Cardiac fibroblast (primary cell): Measurements from ENCODE around the gene TTC12.
A peak's percentile ranks its signal among the peaks of the same experiment; 100 is the strongest.

Source experiments
- DNase-seq, 2 donors: peaks; one replicate each; pipeline versions ENCODE4 v3.0.0 to v3.0.0-alpha.2; 2010; ENCODE audit warnings: low read depth in 2 of 2
- H3K4me3 ChIP-seq, 2 donors: replicated peaks in 1 of 2; 1 replicate in 1 of 2; 2 replicates in 1 of 2; pipeline ENCODE4 v1.5.1; 2011; ENCODE audit warnings: low read depth in 2 of 2, low read length in 2 of 2, mild to moderate bottlenecking in 2 of 2, moderate library complexity in 1 of 2
- TF ChIP-seq, protein P1 (sequence below): IDR thresholded peaks from one replicate; pipeline ENCODE4 v1.5.1; 2011; ENCODE audit warnings: low read depth, mild to moderate bottlenecking, low read length, inconsistent platforms

TTC12 gene

DNA sequence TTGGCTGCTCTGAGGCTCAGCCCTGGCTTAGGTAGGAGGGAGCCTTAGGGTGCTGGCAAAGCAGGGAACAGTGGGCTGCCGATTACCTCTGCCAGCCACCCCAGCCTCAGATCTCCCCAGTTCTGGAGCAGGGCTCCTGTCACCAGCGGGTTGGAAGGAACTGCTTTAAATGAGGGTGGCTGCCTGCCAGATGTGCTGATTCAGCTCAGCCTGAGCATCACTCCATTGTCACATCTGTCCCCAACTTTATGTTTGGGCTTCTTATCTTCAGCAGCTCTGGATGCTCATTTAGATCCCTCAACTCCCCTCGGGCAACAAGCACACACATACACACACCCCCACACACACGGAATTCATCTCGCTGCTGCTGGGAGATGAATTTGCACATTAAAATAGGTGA, 56.3 kb downstream of the TTC12 start:
- H3K4me3 ChIP-seq, result no peak overlapping the region
- no peak for DNase-seq
- TF ChIP-seq, protein P1, sequence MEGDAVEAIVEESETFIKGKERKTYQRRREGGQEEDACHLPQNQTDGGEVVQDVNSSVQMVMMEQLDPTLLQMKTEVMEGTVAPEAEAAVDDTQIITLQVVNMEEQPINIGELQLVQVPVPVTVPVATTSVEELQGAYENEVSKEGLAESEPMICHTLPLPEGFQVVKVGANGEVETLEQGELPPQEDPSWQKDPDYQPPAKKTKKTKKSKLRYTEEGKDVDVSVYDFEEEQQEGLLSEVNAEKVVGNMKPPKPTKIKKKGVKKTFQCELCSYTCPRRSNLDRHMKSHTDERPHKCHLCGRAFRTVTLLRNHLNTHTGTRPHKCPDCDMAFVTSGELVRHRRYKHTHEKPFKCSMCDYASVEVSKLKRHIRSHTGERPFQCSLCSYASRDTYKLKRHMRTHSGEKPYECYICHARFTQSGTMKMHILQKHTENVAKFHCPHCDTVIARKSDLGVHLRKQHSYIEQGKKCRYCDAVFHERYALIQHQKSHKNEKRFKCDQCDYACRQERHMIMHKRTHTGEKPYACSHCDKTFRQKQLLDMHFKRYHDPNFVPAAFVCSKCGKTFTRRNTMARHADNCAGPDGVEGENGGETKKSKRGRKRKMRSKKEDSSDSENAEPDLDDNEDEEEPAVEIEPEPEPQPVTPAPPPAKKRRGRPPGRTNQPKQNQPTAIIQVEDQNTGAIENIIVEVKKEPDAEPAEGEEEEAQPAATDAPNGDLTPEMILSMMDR, result no peak

DNA sequence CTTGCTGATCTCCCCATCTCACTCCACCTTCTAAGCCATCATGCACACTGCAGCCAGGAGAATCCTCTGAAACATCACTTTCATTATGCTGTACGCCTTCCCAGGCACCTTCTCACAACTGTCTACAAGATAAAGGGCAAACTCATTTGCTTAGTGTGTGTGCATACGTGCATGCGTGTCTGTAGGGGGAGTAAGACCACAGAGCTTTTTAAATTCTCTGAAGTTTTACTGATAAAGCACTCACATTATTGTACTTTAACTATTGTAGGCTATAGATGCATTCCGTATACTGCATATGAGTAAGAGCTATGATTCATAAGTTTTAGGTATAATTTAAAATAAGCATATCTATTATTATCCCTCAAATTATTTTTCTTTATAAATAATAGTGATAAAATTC, 57.9 kb downstream of the TTC12 start:
- no peak for DNase-seq
- no peak overlapping the region for H3K4me3 ChIP-seq
- TF ChIP-seq, protein P1, result no peak

DNA sequence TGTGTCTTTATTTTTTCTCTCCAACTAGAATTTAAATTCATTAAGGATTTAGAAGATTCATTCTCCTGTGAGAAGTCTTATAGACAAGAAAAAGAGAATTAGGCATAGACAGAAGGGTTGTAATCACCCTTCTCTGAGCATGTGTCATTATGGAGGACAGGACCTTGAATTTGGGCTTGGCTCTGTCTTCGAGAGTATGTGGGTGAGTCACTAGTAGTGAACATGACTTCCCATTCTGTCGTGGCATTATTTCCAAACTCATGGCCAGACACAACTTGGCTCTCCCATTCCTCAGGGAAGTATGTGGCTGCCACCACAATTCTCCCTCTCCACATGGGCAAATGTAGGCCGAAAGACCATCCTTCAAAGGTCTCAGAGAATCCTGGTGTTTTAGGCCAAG, 58.9 kb downstream of the TTC12 start:
- peak; percentile 22 to 79 for DNase-seq
- TF ChIP-seq, protein P1, result no peak
- H3K4me3 ChIP-seq, result no peak overlapping the region

DNA sequence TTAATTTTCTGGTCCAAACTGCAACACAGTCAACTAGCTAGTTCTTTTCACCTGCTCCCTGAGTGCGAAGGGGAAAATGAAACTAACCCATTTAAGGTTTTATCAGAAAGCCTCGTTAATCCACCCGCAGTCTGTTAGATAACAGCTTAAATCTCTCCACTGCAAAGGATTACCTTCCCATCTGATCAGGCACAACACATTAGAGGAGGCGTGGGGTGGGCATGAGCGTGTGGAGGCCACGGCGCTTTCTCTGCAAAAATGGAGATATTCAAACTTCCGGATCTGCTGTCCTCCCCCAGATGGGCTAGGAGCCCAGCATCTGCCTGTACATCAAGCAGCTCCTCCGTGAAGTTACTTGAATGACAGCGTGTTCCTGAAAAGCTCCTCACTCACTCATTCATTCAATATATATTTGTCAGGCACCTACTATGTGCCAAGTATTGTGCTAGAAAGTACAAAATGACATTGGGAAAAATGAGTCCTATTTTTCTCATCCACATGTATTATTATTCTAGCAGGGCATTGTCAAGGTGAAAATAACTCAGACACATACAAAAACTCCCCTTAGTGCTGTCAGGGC, 59.7 kb downstream of the TTC12 start:
- H3K4me3 ChIP-seq, result no peak overlapping the region
- no peak for DNase-seq
- TF ChIP-seq, protein P1, result no peak

DNA sequence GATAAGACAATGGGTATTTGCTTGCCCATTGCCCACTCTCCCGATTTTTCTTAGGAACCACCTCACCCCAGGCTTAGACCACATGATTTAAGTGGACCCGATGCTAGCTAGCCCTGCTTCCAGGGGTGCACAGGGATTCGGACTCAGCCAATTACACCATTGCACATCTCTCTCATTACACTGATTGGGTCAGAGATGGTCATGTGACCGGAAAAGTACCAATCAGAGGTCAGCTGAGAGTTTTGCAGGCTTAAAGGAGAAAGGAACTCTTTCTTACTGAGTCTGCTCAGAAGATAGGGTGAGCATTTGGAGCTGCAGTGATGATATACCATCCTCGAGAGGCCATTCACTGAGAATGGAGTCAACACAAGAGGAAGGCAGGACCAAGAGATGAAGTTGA, 61.0 kb downstream of the TTC12 start:
- TF ChIP-seq, protein P1, result no peak
- no peak for DNase-seq
- H3K4me3 ChIP-seq, result no peak overlapping the region

DNA sequence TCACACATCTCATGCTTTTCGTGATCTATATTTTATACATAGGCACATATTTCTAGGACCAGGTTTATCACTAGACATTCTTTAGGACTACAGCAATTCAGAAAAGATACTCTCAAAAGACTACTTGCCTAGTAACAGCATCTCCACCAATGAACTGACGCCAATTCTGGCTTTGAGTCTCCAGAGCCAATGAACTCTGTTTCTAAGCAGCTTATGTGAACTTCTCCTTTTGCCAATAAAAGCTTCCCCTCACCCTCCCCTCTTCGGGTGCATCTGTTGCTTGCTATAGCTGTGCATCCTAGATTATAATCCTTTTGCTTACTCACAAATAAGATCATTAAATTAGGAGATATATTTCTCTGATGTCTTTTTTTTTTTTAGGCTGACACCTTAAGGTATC, 61.8 kb downstream of the TTC12 start:
- DNase-seq, result peak; percentile 55 to 58
- no peak overlapping the region for H3K4me3 ChIP-seq
- TF ChIP-seq, protein P1, result no peak
